Activated T-helper 1 cell treated with anti-CD3 and anti-CD28 coated beads, Interleukin-2, amount 50 U/mL, for 16 hours (primary cell): ENCODE results near the gene FOXP4.

Source experiments
- DNase-seq, 2 donors: peaks; one replicate each; pipeline ENCODE4 v3.0.0-alpha.2; 2020; ENCODE audit warnings: low read depth in 1 of 2, low spot score in 1 of 2

Gene FOXP4

DNA sequence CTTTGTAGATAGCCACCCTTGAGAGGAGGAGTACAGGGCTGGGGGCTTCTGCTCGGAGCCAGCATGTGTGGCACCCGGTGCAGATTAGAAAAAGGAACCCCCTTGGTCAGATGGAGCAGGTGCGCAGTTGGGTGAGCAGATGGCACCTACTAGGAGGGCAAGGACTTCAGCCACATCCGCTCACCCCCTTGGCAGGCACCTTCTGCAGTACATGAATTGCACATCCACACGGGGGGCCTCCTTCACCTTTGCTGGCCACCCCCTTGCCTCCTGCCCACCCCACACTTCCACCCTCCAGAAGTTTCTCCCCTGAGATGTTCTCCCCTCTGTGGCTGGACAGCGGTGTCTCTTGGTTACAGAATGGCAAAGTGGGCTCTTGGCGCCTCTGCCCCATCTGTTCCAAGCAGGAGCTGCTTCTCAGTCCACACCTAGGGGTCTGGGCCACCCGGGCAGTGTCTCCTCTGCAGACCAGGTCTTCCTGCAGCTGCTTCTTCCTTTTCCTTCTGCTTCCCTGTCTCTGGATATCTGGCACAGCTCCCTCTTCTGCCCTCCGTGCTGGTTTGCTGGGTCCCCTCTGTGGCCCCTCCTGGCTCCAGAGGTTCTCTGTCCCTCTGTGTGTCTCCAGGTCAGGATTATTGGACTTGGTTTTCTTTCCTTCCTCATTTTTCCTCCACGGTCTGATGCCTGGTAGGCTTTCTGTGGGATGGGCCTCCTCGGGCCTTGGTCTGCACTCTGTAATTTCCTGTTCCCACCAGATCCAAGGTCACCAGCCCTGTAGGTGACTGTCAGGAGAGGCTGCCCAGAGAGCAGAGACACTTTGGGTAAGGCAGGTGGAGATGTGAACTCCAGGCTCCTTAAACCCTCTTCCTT lies 96.1 kb downstream of the FOXP4 start:
- DNase-seq, result no peak

DNA sequence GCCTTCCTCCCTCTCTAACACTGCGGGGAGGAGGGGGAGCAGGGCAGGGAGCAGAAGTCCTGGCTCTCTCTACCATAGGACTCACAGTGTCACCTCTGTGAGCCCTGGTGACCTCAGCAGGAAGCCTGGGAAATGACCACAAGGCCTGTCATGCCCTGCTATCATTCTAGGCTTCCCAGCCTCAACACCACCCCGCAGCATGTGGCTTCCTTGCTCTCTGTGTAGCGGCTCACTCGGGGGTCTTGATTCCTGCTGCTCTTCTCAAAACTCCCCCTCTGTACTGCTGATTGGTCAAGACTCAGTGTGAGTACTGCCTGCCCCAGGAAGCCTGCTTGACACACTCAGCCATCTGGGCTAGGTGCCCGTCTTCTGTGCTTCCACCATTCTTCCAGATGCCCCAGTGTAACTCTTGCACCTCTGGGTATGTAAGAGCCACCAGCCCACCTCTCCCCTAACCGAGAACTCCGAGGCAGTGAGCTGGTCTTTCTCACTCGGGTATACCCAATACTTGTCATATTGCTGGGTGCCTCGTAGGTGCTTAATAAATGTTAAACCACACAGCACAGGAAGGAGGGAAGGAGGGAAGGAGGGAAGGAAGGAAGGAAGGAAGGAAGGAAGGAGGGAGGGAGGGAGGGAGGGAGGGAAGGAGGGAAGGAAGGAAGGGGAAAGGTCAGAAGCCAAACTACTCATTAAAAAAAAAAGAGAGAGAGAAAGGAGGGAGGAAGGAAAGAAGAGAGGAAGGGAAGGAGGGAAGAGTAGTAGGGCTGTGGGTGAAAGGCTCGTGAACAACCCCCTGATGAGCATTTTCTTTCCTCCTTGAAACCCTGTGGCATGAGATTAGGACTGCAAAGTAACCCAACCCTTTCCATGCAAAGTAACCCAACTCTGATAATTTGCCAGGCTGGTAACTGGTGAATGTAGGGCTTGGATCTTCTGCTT lies 97.0 kb downstream of the FOXP4 start:
- DNase-seq, result no peak

DNA sequence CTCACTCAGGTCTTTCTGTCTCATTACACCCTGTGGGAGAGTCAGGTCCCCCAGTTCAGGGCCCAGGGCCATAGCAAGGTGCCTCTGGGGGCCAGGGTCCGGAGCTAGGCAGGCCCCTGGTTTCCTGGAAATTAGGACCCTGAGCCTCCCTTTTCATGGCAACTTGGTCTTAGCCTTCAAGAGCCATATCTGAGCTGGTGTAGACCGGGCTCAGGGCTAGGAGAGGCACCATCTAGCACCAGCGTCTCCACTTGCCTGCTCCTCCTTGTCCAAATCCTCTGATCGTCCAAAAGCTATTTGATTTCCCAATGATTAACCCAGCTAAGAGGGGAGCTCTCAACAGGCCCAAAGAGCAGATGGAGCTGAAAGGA lies 97.7 kb downstream of the FOXP4 start:
- no peak for DNase-seq

DNA sequence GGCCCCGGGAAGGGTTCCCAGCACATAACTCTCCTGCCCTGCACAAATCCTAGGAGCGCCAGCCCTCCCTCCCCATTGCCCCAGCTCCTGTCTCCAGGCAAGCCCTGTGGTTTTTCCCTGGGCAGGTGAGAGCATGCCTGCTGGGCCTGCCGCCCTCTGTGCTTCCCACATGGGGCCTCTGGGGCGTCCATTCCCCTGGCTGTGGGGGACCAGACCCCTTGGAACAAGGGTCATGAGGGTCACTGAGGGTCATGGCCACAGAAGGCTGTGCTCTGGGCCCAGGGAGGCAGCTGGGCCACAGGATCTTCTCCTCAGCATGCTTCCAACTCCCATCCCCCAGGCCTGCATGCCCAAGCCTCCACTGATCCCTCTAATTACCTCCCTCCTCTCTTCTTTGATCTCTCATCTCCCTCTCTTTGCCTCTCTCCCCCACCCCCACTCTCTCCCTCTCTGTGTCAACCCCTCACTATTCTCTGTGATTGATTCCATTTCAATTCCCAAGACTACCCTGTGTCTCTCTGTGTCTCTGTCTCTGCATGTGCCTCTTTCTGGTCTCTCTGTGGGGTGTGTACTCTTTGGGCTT lies 98.2 kb downstream of the FOXP4 start:
- no peak for DNase-seq

DNA sequence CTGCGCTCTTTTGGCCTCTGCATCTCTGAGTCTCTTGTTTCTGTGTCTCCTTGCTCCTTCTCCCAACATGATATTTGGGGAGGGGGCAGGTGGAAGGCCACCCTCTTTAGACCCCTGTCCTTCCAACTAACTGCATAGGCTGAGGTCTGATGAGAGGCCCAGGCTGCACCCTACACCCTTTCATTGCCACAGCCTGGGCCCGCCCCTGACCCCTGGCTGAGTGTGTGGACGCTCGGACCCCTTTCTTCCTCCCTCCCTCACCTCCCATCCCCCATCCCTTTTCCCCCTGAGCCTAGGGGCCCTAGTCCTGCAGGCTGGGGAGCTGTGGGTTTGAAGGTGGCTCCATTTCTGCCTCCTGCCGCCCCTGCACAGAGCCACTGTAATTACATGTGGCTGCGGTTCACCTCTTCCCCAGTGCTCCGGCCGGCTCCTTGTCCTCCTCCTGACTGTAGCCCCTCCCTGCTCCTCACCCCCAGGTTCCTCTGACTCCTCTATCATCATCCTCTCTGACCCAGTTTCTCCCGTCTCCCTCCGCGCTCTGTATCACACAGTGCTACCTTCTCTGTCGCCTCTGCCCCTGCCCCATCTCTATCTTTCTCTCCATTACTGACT lies 98.9 kb downstream of the FOXP4 start:
- no peak for DNase-seq

DNA sequence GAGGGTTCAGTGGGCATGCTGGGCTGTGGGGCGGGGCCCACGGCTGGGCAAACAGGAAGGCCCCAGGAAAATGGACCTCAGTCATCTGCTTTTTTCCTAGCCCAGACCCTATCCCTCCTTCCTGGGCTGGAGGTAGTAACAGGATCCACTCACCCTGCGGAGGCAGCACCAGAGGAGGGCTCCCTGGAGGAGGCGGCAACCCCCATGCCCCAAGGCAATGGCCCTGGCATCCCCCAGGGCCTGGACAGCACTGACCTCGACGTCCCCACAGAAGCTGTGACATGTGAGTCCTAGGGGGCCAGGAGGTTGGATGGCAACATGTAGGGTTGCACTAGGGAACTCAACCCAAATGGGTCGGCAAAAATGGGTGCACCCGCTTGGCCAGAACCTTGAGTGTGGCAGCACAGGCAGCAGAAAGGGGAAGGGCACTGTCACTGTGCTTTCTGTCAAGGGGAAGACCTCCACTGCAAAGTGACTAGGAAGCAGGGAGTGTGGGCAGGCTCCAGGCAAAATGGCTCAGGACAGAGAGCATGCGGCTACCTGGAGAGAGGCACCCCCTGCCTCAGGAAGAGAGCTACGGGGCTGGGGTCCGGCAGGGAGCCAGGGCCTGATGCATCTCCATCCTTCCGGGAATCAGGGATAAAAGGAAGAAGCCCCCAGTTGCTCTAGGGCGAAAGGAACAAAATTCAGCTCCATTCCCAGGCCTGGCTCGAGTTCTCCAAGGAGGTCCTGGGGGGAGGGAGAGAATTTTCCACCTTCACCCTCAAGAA lies 100.0 kb downstream of the FOXP4 start:
- no peak for DNase-seq

DNA sequence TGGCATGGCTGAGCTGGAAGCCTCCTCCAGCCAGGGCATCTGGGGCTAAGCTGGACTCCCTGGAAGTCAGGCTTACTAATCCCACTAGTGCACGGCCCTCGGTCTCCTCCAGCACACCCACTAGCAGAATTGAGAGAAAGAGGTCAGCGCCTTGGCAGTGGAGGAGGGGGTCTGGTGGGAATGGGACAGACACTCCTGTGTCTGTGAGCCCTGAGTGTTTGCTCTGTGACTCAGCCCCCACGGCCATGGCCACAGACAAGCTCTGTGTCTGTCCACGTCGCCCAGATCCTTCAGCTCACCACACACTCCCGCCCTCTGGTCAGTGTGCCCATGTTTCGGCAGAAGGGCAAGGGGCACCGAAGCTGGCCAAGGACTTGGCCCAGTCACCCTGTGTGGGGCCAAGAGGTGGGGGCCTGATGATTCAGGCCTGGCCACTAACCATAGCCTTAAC lies 100.9 kb downstream of the FOXP4 start:
- DNase-seq, result no peak

DNA sequence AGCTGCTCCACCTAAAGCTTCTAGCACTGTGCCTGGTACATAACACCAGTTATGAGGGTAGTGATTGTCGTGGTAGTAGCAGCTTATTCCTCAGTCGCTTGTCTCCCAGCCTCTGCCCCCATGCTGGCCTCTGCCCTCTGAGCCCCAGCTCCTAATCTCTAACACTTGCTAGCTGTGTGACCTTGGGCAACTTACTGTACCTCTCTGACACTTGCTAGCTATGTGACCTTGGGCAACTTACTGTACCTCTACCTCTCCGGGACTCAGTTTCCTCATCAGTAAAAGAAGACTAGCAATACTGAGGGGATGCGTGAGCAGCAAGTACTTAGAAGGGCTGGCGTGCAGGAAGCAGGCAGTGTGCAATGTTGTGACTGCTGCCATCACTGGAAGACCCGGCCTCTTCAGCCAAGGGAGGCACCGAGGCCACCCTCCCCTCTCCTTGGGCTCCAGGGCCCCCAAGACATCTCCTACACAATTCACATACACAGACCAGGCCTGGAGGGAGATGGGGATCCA lies 101.9 kb downstream of the FOXP4 start:
- DNase-seq, result no peak

DNA sequence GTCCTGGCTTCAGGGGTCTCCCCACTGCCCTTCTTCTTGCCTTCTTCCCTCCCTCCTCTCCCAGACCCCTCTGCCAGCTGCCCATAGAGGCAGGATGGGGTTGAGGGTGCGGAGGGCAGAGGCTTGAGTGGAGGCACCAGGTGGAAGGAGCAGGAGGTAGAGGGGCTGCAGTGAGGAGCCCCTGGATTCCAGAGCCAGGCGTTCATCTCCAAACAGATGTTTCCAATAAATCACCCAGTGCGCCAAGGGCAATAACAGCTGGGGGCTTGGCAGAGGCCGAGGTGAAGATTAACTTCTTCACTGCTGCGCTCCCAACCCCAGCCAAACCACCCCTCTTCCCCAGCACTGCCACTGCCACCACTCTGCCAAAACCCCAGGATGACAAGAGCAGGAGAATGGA lies 102.7 kb downstream of the FOXP4 start:
- DNase-seq, result no peak

DNA sequence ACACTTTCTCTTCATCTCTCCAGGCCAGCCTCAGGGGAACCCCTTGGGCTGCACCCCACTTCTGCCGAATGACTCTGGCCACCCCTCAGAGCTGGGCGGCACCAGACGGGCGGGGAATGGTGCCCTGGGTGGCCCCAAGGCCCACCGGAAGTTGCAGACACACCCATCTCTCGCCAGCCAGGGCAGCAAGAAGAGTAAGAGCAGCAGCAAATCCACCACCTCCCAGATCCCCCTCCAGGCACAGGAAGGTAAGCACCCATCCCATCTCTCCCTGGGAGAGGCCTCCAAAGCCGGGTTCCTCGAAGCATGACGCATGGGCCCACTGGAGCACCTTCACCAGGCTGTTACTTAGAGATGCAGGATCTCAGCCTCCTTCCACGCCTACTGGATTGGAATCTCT lies 103.4 kb downstream of the FOXP4 start:
- no peak for DNase-seq

DNA sequence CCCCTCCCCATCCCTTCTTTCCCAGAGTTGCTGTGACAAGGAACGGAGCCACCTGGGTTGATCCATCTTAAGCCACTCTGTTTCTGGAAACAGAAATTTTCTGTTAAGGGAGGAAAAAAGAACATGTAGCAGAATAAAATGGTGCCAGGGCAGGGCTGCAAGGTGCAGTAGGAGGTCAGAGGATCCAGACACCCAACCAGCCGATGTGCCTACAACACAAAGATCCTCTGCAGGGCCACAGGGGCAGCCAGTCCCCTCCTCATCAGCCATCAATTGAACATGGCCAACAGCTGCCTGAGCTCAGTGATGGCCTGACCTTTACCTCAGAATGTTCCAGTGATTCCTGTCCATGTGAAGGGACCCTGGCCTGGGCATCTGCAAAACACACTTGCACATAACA lies 103.9 kb downstream of the FOXP4 start:
- DNase-seq, result no peak

DNA sequence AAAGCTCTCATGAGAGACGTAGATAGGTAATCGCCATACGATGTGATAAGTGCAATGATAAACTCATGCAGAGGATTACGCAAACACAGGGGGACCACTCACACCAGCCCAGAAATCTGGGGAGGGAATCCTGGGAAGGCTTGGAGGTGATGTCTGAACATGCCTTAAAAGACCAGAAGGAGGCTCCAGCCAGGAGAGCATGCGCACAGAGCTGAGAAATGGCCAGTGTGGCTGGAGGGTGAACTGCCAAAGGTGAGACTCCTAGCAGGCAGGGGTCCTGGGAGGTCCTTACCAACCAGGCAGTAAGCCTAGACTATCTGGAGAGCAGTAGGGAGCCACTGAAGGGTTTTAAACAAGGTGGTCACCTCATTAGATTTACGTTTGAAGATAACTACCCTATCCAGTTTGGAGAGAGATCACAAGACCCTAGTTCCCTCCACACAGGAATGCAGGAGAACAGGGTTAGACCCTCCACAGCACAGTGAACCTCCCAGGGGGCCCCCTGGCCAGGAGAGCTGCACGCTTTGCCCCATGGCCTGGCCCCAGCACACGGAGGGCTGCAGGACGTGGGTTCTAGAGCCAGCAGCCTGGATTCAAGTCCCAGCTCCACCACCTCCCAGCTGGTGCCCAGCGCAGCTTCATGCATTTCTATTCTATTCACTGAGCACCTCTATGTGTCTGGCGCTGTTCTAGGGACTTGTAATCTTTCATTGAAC lies 105.2 kb downstream of the FOXP4 start:
- DNase-seq, result no peak
